K562 (cell line): ENCODE data around the gene TAPBPL. TPM values are rescaled to one million over a fixed set of nuclear protein-coding genes. Genes with fewer than 3 reads are reported as not detected.

Experiments used
- ARID1B ChIP-seq: fragments of 450-650 bp; IDR thresholded peaks from 2 replicates; pipeline ENCODE4 v1.6.1; 2016; ENCODE audit warnings: antibody characterized with exemption, mild to moderate bottlenecking, inconsistent platforms
- BCL6 ChIP-seq: fragments of 250-450 bp; sonication (Bioruptor Pico); IDR thresholded peaks from 2 replicates; pipeline ENCODE4 v1.4.0; 2020
- CGGBP1 ChIP-seq: fragments of 250-450 bp; sonication (Bioruptor Pico); IDR thresholded peaks from 2 replicates; pipeline ENCODE4 v1.9.0; 2021; ENCODE audit warnings: mild to moderate bottlenecking
- CTBP1 ChIP-seq: fragments of 450-650 bp; IDR thresholded peaks from 2 replicates; pipeline ENCODE4 v1.6.1; 2016; ENCODE audit warnings: borderline replicate concordance
- DEAF1 ChIP-seq: fragments of 450-650 bp; formaldehyde crosslinking; IDR thresholded peaks from 2 replicates; pipeline ENCODE4 v1.4.0; 2020; ENCODE audit warnings: mild to moderate bottlenecking, moderate library complexity
- FIP1L1 ChIP-seq: fragments of 200-400 bp; formaldehyde crosslinking; IDR thresholded peaks from 2 replicates; pipeline ENCODE4 v1.6.1; 2018; ENCODE audit warnings: mild to moderate bottlenecking, low read depth, low read length; ENCODE audit not compliant: poor library complexity, severe bottlenecking
- GATA2 ChIP-seq: sonication (generic); formaldehyde crosslinking; IDR thresholded peaks from 2 replicates; pipeline ENCODE4 v1.4.0; 2020; ENCODE audit warnings: mild to moderate bottlenecking, missing genetic modification reagents
- HDAC8 ChIP-seq: fragments of 450-650 bp; IDR thresholded peaks from 2 replicates; pipeline ENCODE4 v1.6.1; 2016; ENCODE audit warnings: mild to moderate bottlenecking, missing genetic modification characterization, moderate library complexity, missing compliant biosample characterization
- HNRNPUL1 ChIP-seq: fragments of 200-400 bp; formaldehyde crosslinking; IDR thresholded peaks from 2 replicates; pipeline ENCODE4 v1.6.1; 2017; ENCODE audit warnings: low read length
- HOXB6 ChIP-seq: fragments of 250-450 bp; sonication (Bioruptor Pico); IDR thresholded peaks from 2 replicates; pipeline ENCODE4 v1.5.1; 2022; ENCODE audit warnings: mild to moderate bottlenecking, borderline replicate concordance
- MTA2 ChIP-seq: fragments of 450-650 bp; IDR thresholded peaks from 2 replicates; pipeline ENCODE4 v1.6.1; 2016; ENCODE audit warnings: low read depth
- NFIX ChIP-seq: fragments of 250-450 bp; sonication (Bioruptor Pico); IDR thresholded peaks from 2 replicates; pipeline ENCODE4 v1.4.0; 2020; ENCODE audit warnings: low read depth, mild to moderate bottlenecking, moderate library complexity
- NR1H2 ChIP-seq: sonication (generic); formaldehyde crosslinking; IDR thresholded peaks from 2 replicates; pipeline ENCODE4 v1.4.0; 2020; ENCODE audit warnings: mild to moderate bottlenecking, missing genetic modification reagents
- PHB ChIP-seq: fragments of 250-450 bp; sonication (Bioruptor Pico); IDR thresholded peaks from 2 replicates; pipeline ENCODE4 v1.5.0; 2021
- PHF8 ChIP-seq: fragments of 200-600 bp; sonication (generic); IDR thresholded peaks from 2 replicates; pipeline ENCODE4 v1.6.1; 2012; ENCODE audit warnings: mixed run types, mild to moderate bottlenecking, inconsistent platforms, low read length, moderate library complexity, borderline replicate concordance
- POLR2A ChIP-seq: fragments of 450-650 bp; conservative IDR thresholded peaks from 2 replicates; pipeline ENCODE4 v1.6.1; 2016
- POLR2B ChIP-seq: fragments of 450-650 bp; IDR thresholded peaks from 2 replicates; pipeline ENCODE4 v1.6.1; 2018; ENCODE audit warnings: low read depth; ENCODE audit not compliant: partially characterized antibody
- POU5F1 ChIP-seq: fragments of 150-350 bp; IDR thresholded peaks from 2 replicates; pipeline ENCODE4 v1.6.1; 2014; ENCODE audit warnings: borderline replicate concordance, low read length, low read depth, mild to moderate bottlenecking; ENCODE audit not compliant: partially characterized antibody
- PRPF4 ChIP-seq: fragments of 200-400 bp; formaldehyde crosslinking; IDR thresholded peaks from one replicate; pipeline ENCODE4 v1.6.1; 2017; ENCODE audit warnings: low read length, low read depth, mild to moderate bottlenecking; ENCODE audit not compliant: insufficient read depth, poor library complexity, severe bottlenecking
- SLC30A9 ChIP-seq: fragments of 250-450 bp; sonication (Bioruptor Pico); IDR thresholded peaks from 2 replicates; pipeline ENCODE4 v1.8.0; 2022; ENCODE audit warnings: mild to moderate bottlenecking, moderate library complexity
- SMARCA4 ChIP-seq: fragments of 450-650 bp; IDR thresholded peaks from 2 replicates; pipeline ENCODE4 v1.6.1; 2016
- SREBF2 ChIP-seq: sonication (generic); formaldehyde crosslinking; IDR thresholded peaks from 2 replicates; pipeline ENCODE4 v1.4.0; 2020; ENCODE audit warnings: mild to moderate bottlenecking, missing genetic modification reagents
- SRF ChIP-seq, 2 experiments: fragments of 250-450, 450-650 bp in 1 of 2; sonication (Bioruptor Pico) in 1 of 2; sonication (generic) in 1 of 2; formaldehyde crosslinking; IDR thresholded peaks; 2 replicates each; pipeline versions ENCODE4 v1.5.0 to v1.5.1; 2020 to 2022; ENCODE audit warnings: mild to moderate bottlenecking in 1 of 2, missing genetic modification reagents in 1 of 2
- THRA ChIP-seq: fragments of 450-650 bp; IDR thresholded peaks from 2 replicates; pipeline ENCODE4 v1.6.1; 2017; ENCODE audit warnings: mild to moderate bottlenecking, moderate library complexity
- USF1 ChIP-seq: sonication (generic); formaldehyde crosslinking; IDR thresholded peaks from 2 replicates; pipeline ENCODE4 v1.9.0; 2022; ENCODE audit warnings: mild to moderate bottlenecking, missing genetic modification reagents
- ZNF146 ChIP-seq: IDR thresholded peaks from one replicate; pipeline ENCODE4 v1.6.1; 2018; ENCODE audit warnings: missing compliant biosample characterization; ENCODE audit not compliant: unreplicated experiment
- ZNF316 ChIP-seq: fragments of 450-650 bp; IDR thresholded peaks from 2 replicates; pipeline ENCODE4 v1.6.1; 2016
- ZNF785 ChIP-seq: fragments of 250-450 bp; sonication (Bioruptor Pico); IDR thresholded peaks from 2 replicates; pipeline ENCODE4 v1.4.0; 2020; ENCODE audit warnings: mild to moderate bottlenecking
- polyA plus RNA-seq, 8 experiments: library from polyadenylated mRNA; depleted of rRNA in 4 of 8; stranded (reverse) in 5 of 8; unstranded in 3 of 8; fragments of >200 nt; fragmentation: Nextera tagmentation in 2 of 8; fragmentation: Illumina TruSeq in 1 of 8; extraction: Ambion mirVana in 2 of 8; extraction: Trizol in 1 of 8; gene quantifications; 2 replicates each; pipeline versions ENCODE4 v1.2.1 to v1.2.3, GENCODE V29; 2011 to 2014; ENCODE audit warnings: inconsistent platforms in 1 of 8, missing spikeins in 1 of 8
- total RNA-seq, 7 experiments: library from RNA; depleted of rRNA in 6 of 7; stranded (reverse); fragments of >200 nt in 6 of 7; fragmentation: Illumina TruSeq in 2 of 7; extraction: Trizol in 2 of 7; gene quantifications; 2 replicates each; pipeline versions ENCODE4 v1.2.1 to v1.2.3, GENCODE V29; 2011 to 2021; ENCODE audit warnings: low replicate concordance in 1 of 7

TAPBPL gene
- total and polyA plus RNA-seq, 9 of the 15 experiments (the other 6 are each of a cell fraction or from before 2014, with no cell fraction given), result 0.29 to 1.6 (median 0.45) TPM

- TF ChIP-seq SMARCA4 (peak; percentile 91), HNRNPUL1 (no peak), USF1 (no peak), POU5F1 (no peak), GATA2 (CRISPR knock-in tag) (no peak), PRPF4 (no peak), PHB (CRISPR knock-in tag) (no peak), ZNF785 (CRISPR knock-in tag) (no peak), SRF (CRISPR knock-in tag; IDR thresholded peaks at IDR 0.05) (no peak; a peak in 1 of 4 replicates), HDAC8 (tag) (no peak), BCL6 (CRISPR knock-in tag) (no peak), CGGBP1 (CRISPR knock-in tag) (no peak), THRA (no peak), FIP1L1 (no peak), CTBP1 (peak; percentile 95), ARID1B (peak; percentile 83), ZNF146 (CRISPR knock-in tag) (no peak), NFIX (CRISPR knock-in tag) (no peak), SREBF2 (CRISPR knock-in tag) (no peak), HOXB6 (CRISPR knock-in tag) (no peak), POLR2B (no peak), PHF8 (peak; percentile 11; the same call in 1 of the 2 replicates), MTA2 (0 out of 2 replicates have a peak, but pooled peaks have one; percentile 29), POLR2A (no peak), ZNF316 (peak; percentile 97), SLC30A9 (CRISPR knock-in tag) (no peak), DEAF1 (CRISPR knock-in tag) (no peak), NR1H2 (no peak)
Observed at GRCh38 chr12:6430124-6430989, 21.5 kb upstream of the TAPBPL start (continued).
